Stimulated activated effector memory CD8-positive, alpha-beta T cell treated with anti-CD3 and anti-CD28 coated beads, Interleukin-12 subunit alpha, Interleukin-12 subunit beta, amount 100 ng/mL, for 72 hours (primary cell): Measurements from ENCODE around the gene PAN3.

Experiments used
- ATAC-seq: fragments of 150-1000 bp; cut with Tn5 transposase; 2 replicates; pipeline ENCODE4 v1.10.0; 2021
- DNase-seq, 2 donors: peaks; one replicate each; pipeline ENCODE4 v3.0.0; 2021 to 2022; ENCODE audit warnings: low spot score in 2 of 2
- H3K27ac Mint-ChIP-seq: one replicate; pipeline ENCODE4 v1.8.0; 2022; ENCODE audit warnings: mild to moderate bottlenecking, mixed read lengths
- H3K36me3 Mint-ChIP-seq: one replicate; pipeline ENCODE4 v1.8.0; 2022; ENCODE audit warnings: mild to moderate bottlenecking, mixed read lengths
- H3K4me1 Mint-ChIP-seq: one replicate; pipeline ENCODE4 v1.8.0; 2022; ENCODE audit warnings: mixed read lengths
- H3K4me3 Mint-ChIP-seq: one replicate; pipeline ENCODE4 v1.8.0; 2022; ENCODE audit warnings: mild to moderate bottlenecking, mixed read lengths
- H3K9me3 Mint-ChIP-seq: one replicate; pipeline ENCODE4 v1.8.0; 2022; ENCODE audit warnings: mixed read lengths

Gene PAN3

DNA sequence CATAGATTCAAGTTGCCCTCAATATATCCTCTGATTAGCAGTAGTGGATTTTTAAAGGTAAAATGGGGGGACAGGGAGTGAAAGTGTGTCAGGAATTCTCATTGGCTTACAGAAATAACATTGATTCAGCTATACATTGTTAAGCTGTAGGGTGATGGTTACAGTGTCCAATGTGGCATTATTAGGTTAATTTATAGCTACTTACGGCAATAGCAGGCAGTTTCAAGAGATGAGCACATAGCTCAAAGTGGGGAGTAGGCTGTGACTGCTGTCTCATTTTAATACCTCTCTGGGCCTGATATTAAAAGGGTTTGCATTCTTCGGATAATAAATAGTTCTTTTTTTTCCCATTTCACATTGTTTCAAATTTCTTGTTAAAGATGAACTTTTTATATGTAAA, 34.6 kb downstream of the PAN3 start:
- Mint-ChIP-seq H3K4me1 (peaks cover 31% of the 10 kb centered on the region), H3K36me3 (peaks cover 43% of the 10 kb centered on the region), H3K27ac (no peak overlapping the region), H3K9me3 (no peaks in the 10 kb centered on the region), H3K4me3 (no peak overlapping the region)
- no peak for ATAC-seq
- no peak for DNase-seq

DNA sequence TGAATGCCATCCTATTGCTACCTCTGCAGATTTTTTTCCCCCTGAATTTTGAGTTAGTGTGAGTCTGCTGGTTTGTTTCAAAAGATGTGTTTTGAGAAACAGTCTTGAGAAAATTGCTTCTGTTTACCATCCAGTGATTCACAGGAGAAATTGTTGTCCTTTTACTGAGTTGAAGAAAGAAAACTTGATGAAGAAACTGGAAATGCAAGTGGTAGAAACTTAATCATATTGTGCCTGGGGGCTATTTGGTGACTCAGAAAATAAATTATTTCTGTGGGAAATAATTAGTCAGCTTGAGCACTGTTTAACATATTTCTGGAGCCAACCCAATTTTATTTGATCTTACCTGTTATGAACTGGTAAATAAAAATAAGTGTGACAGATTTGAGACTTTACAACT, 35.4 kb downstream of the PAN3 start:
- Mint-ChIP-seq H3K27ac (peak overlapping the region; percentile 1), H3K4me1 (peaks cover 29% of the 10 kb centered on the region), H3K9me3 (no peaks in the 10 kb centered on the region), H3K4me3 (no peak overlapping the region), H3K36me3 (peaks cover 52% of the 10 kb centered on the region)
- ATAC-seq (no peak), DNase-seq (no peak)

DNA sequence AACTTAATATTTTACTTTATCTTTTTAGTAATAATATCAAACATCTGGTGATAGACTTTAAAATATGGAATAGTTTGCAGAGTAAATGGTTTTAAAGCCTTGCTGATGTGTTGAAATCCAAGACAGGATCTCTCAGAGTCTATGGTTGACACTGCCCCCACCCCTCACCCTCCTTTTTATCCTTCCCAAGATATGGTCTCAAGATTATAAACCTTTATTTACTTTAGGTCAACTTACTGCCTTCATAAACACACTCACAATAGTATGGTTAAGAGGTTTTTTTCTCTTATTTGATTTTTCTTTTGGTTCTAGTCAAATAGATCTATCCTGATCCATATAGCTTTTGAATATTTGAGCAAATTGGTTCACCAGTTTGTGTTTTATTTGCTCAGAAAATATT, 39.0 kb downstream of the PAN3 start:
- peaks cover 31% of the 10 kb centered on the region for H3K4me1 Mint-ChIP-seq
- no peak overlapping the region for H3K27ac Mint-ChIP-seq
- H3K9me3 Mint-ChIP-seq = no peaks in the 10 kb centered on the region
- no peak overlapping the region for H3K4me3 Mint-ChIP-seq
- peaks cover 65% of the 10 kb centered on the region for H3K36me3 Mint-ChIP-seq
- DNase-seq (no peak), ATAC-seq (no peak)

GRCh38 chr13:28177877-28178276, 39.5 kb downstream of the PAN3 start:
- Mint-ChIP-seq H3K4me3 (no peak overlapping the region), H3K4me1 (peaks cover 26% of the 10 kb centered on the region)
- DNase-seq = no peak

DNA sequence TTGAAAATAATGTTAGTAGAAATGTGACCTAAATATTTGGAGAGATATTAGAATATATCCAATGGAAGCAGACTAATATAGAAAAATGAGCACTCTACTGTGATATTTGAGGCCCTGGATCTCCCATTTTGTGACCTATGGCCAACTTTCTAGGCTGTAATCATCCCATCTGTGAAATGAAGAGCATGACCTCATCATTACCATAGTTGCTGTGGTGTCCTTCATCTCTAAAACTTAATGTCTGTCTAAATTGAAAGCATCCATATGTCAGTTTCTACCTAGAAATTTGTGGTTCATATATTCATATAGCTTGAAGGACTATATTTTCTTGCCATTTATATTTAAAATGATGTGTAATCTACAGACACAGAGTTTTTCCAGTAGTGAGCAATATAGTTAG, 41.6 kb downstream of the PAN3 start:
- peaks cover 55% of the 10 kb centered on the region for H3K36me3 Mint-ChIP-seq
- DNase-seq (no peak), ATAC-seq (peak; percentile 47)
- no peak overlapping the region for H3K4me3 Mint-ChIP-seq
- peaks cover 16% of the 10 kb centered on the region for H3K4me1 Mint-ChIP-seq
- no peak overlapping the region for H3K27ac Mint-ChIP-seq
- H3K9me3 Mint-ChIP-seq = no peaks in the 10 kb centered on the region

More at GRCh38 chr13:28177877-28178276, 39.5 kb downstream of the PAN3 start:
- Mint-ChIP-seq H3K36me3 (peaks cover 65% of the 10 kb centered on the region), H3K9me3 (no peaks in the 10 kb centered on the region), H3K27ac (no peak overlapping the region)
- no peak for ATAC-seq

- H3K36me3 Mint-ChIP-seq = peaks cover 42% of the 10 kb centered on the region
- no peak overlapping the region for H3K4me3 Mint-ChIP-seq
- no peak overlapping the region for H3K27ac Mint-ChIP-seq
- DNase-seq = no peak
- H3K4me1 Mint-ChIP-seq = peaks cover 22% of the 10 kb centered on the region
- ATAC-seq = peak; percentile 94
- H3K9me3 Mint-ChIP-seq = no peaks in the 10 kb centered on the region
Observed at GRCh38 chr13:28181413-28181812, 43.1 kb downstream of the PAN3 start.

GRCh38 chr13:28185256-28185655, 46.9 kb downstream of the PAN3 start:
- H3K27ac Mint-ChIP-seq = no peak overlapping the region
- ATAC-seq (no peak), DNase-seq (no peak)
- no peak overlapping the region for H3K4me3 Mint-ChIP-seq
- H3K36me3 Mint-ChIP-seq = peaks cover 20% of the 10 kb centered on the region
- H3K4me1 Mint-ChIP-seq = peaks cover 22% of the 10 kb centered on the region
- H3K9me3 Mint-ChIP-seq = no peaks in the 10 kb centered on the region

- peaks cover 68% of the 10 kb centered on the region for H3K36me3 Mint-ChIP-seq
- no peak for ATAC-seq
- no peaks in the 10 kb centered on the region for H3K9me3 Mint-ChIP-seq
- H3K4me1 Mint-ChIP-seq = peaks cover 3% of the 10 kb centered on the region
- H3K27ac Mint-ChIP-seq = no peak overlapping the region
- no peak for DNase-seq
- no peak overlapping the region for H3K4me3 Mint-ChIP-seq
Observed at GRCh38 chr13:28199089-28199488, 60.7 kb downstream of the PAN3 start.

- no peak overlapping the region for H3K4me3 Mint-ChIP-seq
- H3K36me3 Mint-ChIP-seq = peaks cover 58% of the 10 kb centered on the region
- H3K27ac Mint-ChIP-seq = no peak overlapping the region
- ATAC-seq = no peak
- H3K9me3 Mint-ChIP-seq = no peaks in the 10 kb centered on the region
- H3K4me1 Mint-ChIP-seq = peaks cover 29% of the 10 kb centered on the region
- DNase-seq = no peak
Observed at GRCh38 chr13:28204043-28204442, 65.7 kb downstream of the PAN3 start.

DNA sequence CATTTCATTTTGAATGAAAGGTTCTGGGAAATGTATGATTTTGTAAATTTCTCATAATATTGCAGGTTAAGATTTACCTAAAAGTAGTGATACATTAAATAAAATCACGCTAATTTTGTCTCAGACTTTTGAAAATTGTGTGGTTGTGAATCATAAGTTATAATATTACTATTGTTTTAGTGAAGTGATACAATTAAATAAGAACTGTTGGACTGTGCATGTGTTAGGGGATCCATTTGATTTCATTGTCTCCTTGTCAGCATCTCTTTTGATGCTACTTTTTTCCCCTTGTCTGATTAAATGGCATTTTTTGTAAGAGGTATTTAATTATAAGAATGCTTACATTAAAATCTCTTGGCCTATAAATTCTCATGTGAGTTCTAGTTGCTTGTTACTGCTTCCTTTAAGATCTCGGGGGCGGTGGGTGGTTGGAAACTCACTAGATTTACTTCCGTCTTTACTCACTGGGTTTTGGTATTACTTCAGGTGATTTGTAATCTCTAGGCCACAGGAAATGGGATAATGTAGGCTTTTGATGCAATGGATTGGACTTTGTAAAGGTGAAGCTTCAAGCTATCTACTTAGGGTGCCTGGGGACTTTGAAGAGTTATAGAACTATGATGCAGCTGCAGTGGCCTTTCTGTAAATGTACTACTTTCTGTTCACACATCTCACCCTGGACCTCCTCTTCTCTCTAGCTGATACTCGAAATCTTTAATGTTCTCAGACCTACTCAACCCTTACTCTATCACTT, 66.5 kb downstream of the PAN3 start:
- Mint-ChIP-seq H3K27ac (no peak overlapping the region), H3K4me3 (no peak overlapping the region), H3K36me3 (peaks cover 61% of the 10 kb centered on the region), H3K4me1 (peaks cover 34% of the 10 kb centered on the region), H3K9me3 (no peaks in the 10 kb centered on the region)
- DNase-seq = no peak
- ATAC-seq = peak; percentile 82

- Mint-ChIP-seq H3K36me3 (peaks cover 34% of the 10 kb centered on the region), H3K4me1 (peaks cover 7% of the 10 kb centered on the region), H3K27ac (no peak overlapping the region), H3K4me3 (no peak overlapping the region), H3K9me3 (no peaks in the 10 kb centered on the region)
- no peak for DNase-seq
- no peak for ATAC-seq
Observed at GRCh38 chr13:28218679-28219078, 80.3 kb downstream of the PAN3 start.

GRCh38 chr13:28219408-28220099, 81.2 kb downstream of the PAN3 start:
- ATAC-seq (no peak), DNase-seq (no peak)
- H3K27ac Mint-ChIP-seq = no peak overlapping the region

DNA sequence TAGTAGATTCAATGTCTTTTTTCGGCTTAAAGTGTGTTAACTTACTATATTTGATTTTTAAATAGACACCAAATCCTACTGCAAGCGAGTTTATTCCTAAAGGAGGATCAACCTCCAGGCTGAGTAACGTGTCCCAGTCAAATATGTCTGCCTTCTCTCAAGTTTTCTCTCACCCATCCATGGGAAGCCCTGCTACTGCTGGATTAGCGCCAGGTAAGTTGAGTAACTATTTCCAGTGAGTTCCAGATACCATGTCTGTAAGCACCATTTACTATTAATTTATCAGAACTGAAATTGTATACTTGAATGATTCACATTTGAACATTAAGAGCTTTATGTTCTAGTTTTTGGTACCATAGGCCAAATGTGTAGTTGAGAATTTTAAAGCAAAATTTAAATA, 81.8 kb downstream of the PAN3 start:
- Mint-ChIP-seq H3K27ac (no peak overlapping the region), H3K9me3 (no peaks in the 10 kb centered on the region), H3K4me1 (no peaks in the 10 kb centered on the region), H3K36me3 (peaks cover 44% of the 10 kb centered on the region), H3K4me3 (no peak overlapping the region)
- ATAC-seq (no peak), DNase-seq (no peak)

More at GRCh38 chr13:28219408-28220099, 81.2 kb downstream of the PAN3 start:
- Mint-ChIP-seq H3K36me3 (peaks cover 38% of the 10 kb centered on the region), H3K4me3 (no peak overlapping the region), H3K9me3 (no peaks in the 10 kb centered on the region), H3K4me1 (peaks cover 3% of the 10 kb centered on the region)

DNA sequence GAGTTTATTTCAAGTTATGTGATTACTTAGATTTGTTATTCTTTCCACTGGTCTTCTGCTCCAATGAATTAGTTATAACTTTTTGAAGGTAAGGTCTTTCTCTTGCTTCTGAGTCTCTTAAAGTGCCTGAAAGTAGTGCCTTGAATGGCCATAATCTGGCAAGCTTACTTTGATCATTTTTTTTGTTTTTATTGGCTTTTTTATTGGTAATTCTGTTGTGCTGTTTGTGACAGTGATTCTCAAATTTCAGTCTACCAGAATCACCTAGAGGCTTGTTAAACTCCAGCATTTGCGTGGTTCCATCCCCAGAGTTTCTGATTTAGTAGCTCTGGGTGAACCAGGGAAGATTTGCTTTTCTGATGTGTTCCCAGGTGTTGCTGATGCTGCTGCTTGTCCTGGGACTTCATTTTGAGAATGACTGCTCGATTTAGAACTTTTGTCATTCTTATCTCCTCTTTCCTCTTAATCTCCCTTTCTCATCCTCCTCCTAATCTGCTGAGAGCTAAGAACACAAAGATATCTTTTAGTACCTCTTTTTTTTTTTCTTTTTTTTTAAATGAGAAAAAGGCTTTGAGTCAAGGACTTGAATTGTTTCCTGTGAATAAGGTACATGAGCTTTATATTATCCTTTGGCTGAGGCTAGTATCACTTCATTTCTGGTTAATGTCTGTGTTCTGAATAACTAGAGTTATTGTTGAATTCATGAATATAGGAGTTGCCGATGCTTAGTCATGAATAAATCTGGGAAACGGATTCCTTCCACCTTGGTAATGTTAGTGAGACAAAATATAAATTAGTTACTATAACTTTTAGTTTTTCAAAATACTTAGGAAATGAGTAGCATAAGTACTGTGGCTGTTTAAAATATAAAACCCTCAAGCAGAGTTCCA, 91.4 kb downstream of the PAN3 start:
- Mint-ChIP-seq H3K4me1 (peaks cover 16% of the 10 kb centered on the region), H3K36me3 (peaks cover 38% of the 10 kb centered on the region), H3K4me3 (no peak overlapping the region), H3K9me3 (no peaks in the 10 kb centered on the region), H3K27ac (peak overlapping the region; percentile 17)
- no peak for DNase-seq
- ATAC-seq = no peak

- Mint-ChIP-seq H3K4me1 (peaks cover 21% of the 10 kb centered on the region), H3K9me3 (no peaks in the 10 kb centered on the region), H3K36me3 (peaks cover 33% of the 10 kb centered on the region), H3K27ac (no peak overlapping the region), H3K4me3 (no peak overlapping the region)
- DNase-seq (no peak), ATAC-seq (no peak)
Observed at GRCh38 chr13:28231642-28232041, 93.3 kb downstream of the PAN3 start.
